Measurements from ENCODE around the gene USP37.
A peak's percentile ranks its signal among the peaks of the same experiment; 100 is the strongest.

The USP37 gene

GRCh38 chr2:218438596-218438995 lies 129.6 kb downstream of the USP37 start:
- Mint-ChIP-seq H3K9me3 (no peaks in the 10 kb centered on the region), H3K27ac (no peak overlapping the region), H3K27me3 (no peaks in the 10 kb centered on the region), H3K4me1 (peaks cover 3% of the 10 kb centered on the region), H3K36me3 (no peaks in the 10 kb centered on the region), H3K4me3 (no peak overlapping the region)
- DNase-seq (ENCODE audit: low spot score in 2 of 2) (no peak), ATAC-seq (ENCODE audit: low read depth) (peak; percentile 65)

- Mint-ChIP-seq H3K4me3 (no peak overlapping the region), H3K36me3 (no peaks in the 10 kb centered on the region), H3K9me3 (no peaks in the 10 kb centered on the region), H3K4me1 (peaks cover 3% of the 10 kb centered on the region), H3K27me3 (no peaks in the 10 kb centered on the region), H3K27ac (no peak overlapping the region)
- ATAC-seq (ENCODE audit: low read depth) (no peak), DNase-seq (ENCODE audit: low spot score in 2 of 2) (no peak)
Observed at GRCh38 chr2:218437969-218438368, 130.2 kb downstream of the USP37 start.

GRCh38 chr2:218436992-218437391 lies 131.2 kb downstream of the USP37 start:
- DNase-seq (ENCODE audit: low spot score in 2 of 2) (no peak), ATAC-seq (ENCODE audit: low read depth) (no peak)
- H3K27ac Mint-ChIP-seq, result no peak overlapping the region
- peaks cover 4% of the 10 kb centered on the region for H3K27me3 Mint-ChIP-seq
- H3K36me3 Mint-ChIP-seq, result no peaks in the 10 kb centered on the region
- no peak overlapping the region for H3K4me3 Mint-ChIP-seq
- H3K4me1 Mint-ChIP-seq, result peaks cover 3% of the 10 kb centered on the region
- H3K9me3 Mint-ChIP-seq, result no peaks in the 10 kb centered on the region

- DNase-seq (ENCODE audit: low spot score in 2 of 2) (no peak), ATAC-seq (ENCODE audit: low read depth) (no peak)
- Mint-ChIP-seq H3K27ac (no peak overlapping the region), H3K27me3 (peaks cover 6% of the 10 kb centered on the region), H3K36me3 (no peaks in the 10 kb centered on the region), H3K4me1 (peaks cover 3% of the 10 kb centered on the region), H3K4me3 (no peak overlapping the region), H3K9me3 (no peaks in the 10 kb centered on the region)
Observed at GRCh38 chr2:218435003-218435982, 132.9 kb downstream of the USP37 start.

- Mint-ChIP-seq H3K9me3 (no peaks in the 10 kb centered on the region), H3K27ac (no peak overlapping the region), H3K4me1 (peaks cover 3% of the 10 kb centered on the region), H3K36me3 (no peaks in the 10 kb centered on the region), H3K27me3 (peaks cover 11% of the 10 kb centered on the region), H3K4me3 (no peak overlapping the region)
- DNase-seq (ENCODE audit: low spot score in 2 of 2) (no peak), ATAC-seq (ENCODE audit: low read depth) (no peak)
Observed at GRCh38 chr2:218434456-218434855, 133.7 kb downstream of the USP37 start.

- H3K27me3 Mint-ChIP-seq, result peaks cover 13% of the 10 kb centered on the region
- no peaks in the 10 kb centered on the region for H3K36me3 Mint-ChIP-seq
- DNase-seq (ENCODE audit: low spot score in 2 of 2), result no peak
- H3K27ac Mint-ChIP-seq, result no peak overlapping the region
- H3K4me3 Mint-ChIP-seq, result no peak overlapping the region
- H3K9me3 Mint-ChIP-seq, result no peaks in the 10 kb centered on the region
- no peak for ATAC-seq (ENCODE audit: low read depth)
- no peaks in the 10 kb centered on the region for H3K4me1 Mint-ChIP-seq
Observed at GRCh38 chr2:218432676-218433365, 135.3 kb downstream of the USP37 start.

GRCh38 chr2:218431878-218432277 lies 136.3 kb downstream of the USP37 start:
- Mint-ChIP-seq H3K4me1 (no peaks in the 10 kb centered on the region), H3K36me3 (no peaks in the 10 kb centered on the region), H3K27ac (no peak overlapping the region), H3K4me3 (no peak overlapping the region), H3K27me3 (peaks cover 13% of the 10 kb centered on the region), H3K9me3 (no peaks in the 10 kb centered on the region)
- ATAC-seq (ENCODE audit: low read depth), result no peak
- no peak for DNase-seq (ENCODE audit: low spot score in 2 of 2)

GRCh38 chr2:218430721-218431120 lies 137.4 kb downstream of the USP37 start:
- Mint-ChIP-seq H3K4me1 (no peaks in the 10 kb centered on the region), H3K4me3 (no peak overlapping the region), H3K36me3 (no peaks in the 10 kb centered on the region), H3K9me3 (no peaks in the 10 kb centered on the region), H3K27ac (no peak overlapping the region), H3K27me3 (peaks cover 13% of the 10 kb centered on the region)
- no peak for DNase-seq (ENCODE audit: low spot score in 2 of 2)
- no peak for ATAC-seq (ENCODE audit: low read depth)

GRCh38 chr2:218429911-218430692 lies 138.0 kb downstream of the USP37 start:
- no peak for ATAC-seq (ENCODE audit: low read depth)
- no peaks in the 10 kb centered on the region for H3K4me1 Mint-ChIP-seq

GRCh38 chr2:218428846-218429558 lies 139.1 kb downstream of the USP37 start:
- DNase-seq (ENCODE audit: low spot score in 2 of 2), result no peak
- Mint-ChIP-seq H3K4me1 (no peaks in the 10 kb centered on the region), H3K36me3 (no peaks in the 10 kb centered on the region), H3K4me3 (no peak overlapping the region), H3K27ac (no peak overlapping the region), H3K27me3 (peaks cover 13% of the 10 kb centered on the region), H3K9me3 (no peaks in the 10 kb centered on the region)
- ATAC-seq (ENCODE audit: low read depth), result no peak

More at GRCh38 chr2:218429911-218430692, 138.0 kb downstream of the USP37 start:
- Mint-ChIP-seq H3K27ac (no peak overlapping the region), H3K9me3 (no peaks in the 10 kb centered on the region), H3K36me3 (no peaks in the 10 kb centered on the region), H3K4me3 (no peak overlapping the region), H3K27me3 (peaks cover 13% of the 10 kb centered on the region)
- DNase-seq (ENCODE audit: low spot score in 2 of 2), result no peak

GRCh38 chr2:218427741-218428140 lies 140.4 kb downstream of the USP37 start:
- DNase-seq (ENCODE audit: low spot score in 2 of 2) (no peak), ATAC-seq (ENCODE audit: low read depth) (no peak)
- Mint-ChIP-seq H3K4me1 (no peaks in the 10 kb centered on the region), H3K27ac (no peak overlapping the region), H3K27me3 (peaks cover 13% of the 10 kb centered on the region), H3K9me3 (no peaks in the 10 kb centered on the region), H3K4me3 (no peak overlapping the region), H3K36me3 (no peaks in the 10 kb centered on the region)

- H3K27ac Mint-ChIP-seq, result no peak overlapping the region
- H3K9me3 Mint-ChIP-seq, result no peaks in the 10 kb centered on the region
- H3K36me3 Mint-ChIP-seq, result no peaks in the 10 kb centered on the region
- ATAC-seq (ENCODE audit: low read depth) (no peak), DNase-seq (ENCODE audit: low spot score in 2 of 2) (no peak)
- H3K4me3 Mint-ChIP-seq, result no peak overlapping the region
- no peaks in the 10 kb centered on the region for H3K4me1 Mint-ChIP-seq
- peaks cover 13% of the 10 kb centered on the region for H3K27me3 Mint-ChIP-seq
Observed at GRCh38 chr2:218425531-218425930, 142.6 kb downstream of the USP37 start.

GRCh38 chr2:218423584-218423983 lies 144.6 kb downstream of the USP37 start:
- no peak for ATAC-seq (ENCODE audit: low read depth)
- Mint-ChIP-seq H3K4me1 (no peaks in the 10 kb centered on the region), H3K27me3 (peaks cover 3% of the 10 kb centered on the region), H3K4me3 (no peak overlapping the region), H3K36me3 (no peaks in the 10 kb centered on the region), H3K27ac (no peak overlapping the region), H3K9me3 (no peaks in the 10 kb centered on the region)
- DNase-seq (ENCODE audit: low spot score in 2 of 2), result no peak
